Midbrain (tissue), 1 donor: ENCODE measurements around the gene ARHGAP27.
A peak's percentile ranks its signal among the peaks of the same experiment; 100 is the strongest.

Experiments used
- DNase-seq: peaks from one replicate; lab custom pipeline; 2025; lab: John Stamatoyannopoulos, UW

Gene ARHGAP27

DNA sequence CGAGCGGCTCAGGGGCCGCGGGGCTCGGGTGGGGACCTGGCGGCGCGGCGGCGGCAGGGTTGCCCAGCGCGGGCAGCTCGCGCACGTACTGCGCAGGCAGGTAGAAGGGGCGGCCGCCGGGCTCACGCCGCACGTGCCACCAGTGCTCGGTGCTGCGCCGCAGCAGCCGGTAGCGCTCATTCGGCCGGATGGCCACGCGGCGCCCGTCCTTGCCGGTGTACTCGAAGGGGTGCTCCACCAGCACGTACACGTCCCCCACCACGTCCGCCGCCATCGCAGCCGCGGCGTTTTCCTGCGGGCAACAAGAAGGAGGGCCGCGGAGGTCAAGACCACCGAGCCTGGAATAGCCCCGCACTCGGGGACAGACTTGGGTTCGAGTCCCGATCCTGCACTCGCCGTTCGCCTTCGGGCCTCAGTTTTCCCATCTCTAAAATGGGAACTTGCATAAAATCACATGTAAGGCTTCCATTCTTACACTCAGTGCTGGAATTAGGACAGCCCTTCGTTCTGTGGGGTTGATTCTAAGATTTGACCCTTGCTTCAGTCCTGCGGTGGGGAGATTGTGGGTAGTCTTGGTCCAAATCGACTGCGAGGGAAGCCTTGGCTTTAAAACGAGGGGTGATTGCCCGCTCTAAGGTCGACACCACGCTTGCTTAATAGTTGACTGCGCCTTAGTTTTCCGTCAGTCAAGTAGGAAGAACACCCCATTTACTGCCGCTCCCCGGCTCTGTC, 2.5 kb downstream of the ARHGAP27 start:
- DNase-seq = no peak

DNA sequence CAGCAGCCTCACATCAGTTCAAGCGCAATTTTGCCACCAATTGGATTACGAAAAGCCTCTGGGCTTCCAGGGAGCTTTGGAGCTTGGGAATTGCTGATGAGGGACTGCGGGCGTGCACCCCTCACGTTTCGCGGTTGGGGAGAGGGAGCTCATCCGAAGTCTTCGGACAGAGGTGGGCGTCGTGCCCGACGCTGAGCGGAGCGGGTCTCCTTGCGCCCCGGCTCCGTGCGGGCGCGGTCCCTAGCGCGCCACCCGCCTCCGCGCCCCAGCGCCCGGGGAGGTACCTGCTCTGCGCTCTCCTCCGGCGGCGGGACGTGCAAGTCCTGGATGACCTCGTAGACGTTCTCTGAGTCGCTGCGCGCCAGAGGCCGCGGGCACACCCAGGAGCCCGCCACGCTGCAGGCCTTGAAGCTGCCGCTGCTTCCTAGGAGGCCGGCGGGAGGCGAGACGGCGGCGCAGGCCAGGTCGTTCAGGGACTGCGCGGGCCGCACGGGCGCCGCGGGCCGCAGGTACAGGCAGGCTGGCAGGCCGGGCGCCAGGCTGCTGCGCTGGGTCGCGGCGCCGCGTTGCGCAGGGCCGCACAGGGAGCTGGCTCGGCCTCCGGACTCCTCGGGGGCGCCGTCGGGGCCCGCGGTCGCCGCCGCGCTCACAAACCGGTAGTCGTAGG, 3.2 kb downstream of the ARHGAP27 start:
- no peak for DNase-seq

GRCh38 chr17:45428931-45429338, 3.7 kb downstream of the ARHGAP27 start:
- peak; percentile 36 for DNase-seq

- DNase-seq = peak; percentile 64
Observed at GRCh38 chr17:45428050-45428617, 4.5 kb downstream of the ARHGAP27 start.

DNA sequence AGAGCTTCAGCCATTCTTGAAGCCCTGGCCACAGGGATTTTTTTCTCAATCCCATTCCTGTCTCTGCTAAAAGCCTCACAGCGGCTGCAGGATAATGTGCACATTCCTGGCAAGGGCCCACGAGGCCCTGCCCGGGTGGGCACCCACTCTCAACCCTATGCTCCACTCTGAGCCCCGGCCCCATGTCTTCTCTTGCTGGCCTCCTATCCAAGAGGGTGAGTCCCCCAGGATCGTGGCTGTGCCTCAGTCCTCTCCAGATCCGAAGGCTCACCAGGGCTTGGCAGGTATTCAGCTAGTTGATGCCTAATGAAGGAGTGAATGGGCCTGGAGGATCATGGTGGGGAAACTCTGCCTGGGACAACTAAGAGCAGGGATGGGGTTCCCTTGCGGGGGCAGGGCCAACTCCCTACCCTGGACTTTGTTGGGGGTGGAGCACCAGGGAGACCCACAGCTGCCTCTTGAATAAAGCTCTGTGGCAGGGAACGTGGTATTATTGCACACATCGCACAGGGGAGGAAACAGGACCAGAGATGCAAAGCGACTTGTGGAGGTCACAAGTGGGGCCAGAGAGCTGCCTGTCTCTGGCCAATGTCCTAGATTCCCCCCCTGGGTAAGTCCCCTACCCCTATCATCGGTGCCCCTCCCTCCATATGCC, 5.4 kb downstream of the ARHGAP27 start:
- DNase-seq = no peak

DNA sequence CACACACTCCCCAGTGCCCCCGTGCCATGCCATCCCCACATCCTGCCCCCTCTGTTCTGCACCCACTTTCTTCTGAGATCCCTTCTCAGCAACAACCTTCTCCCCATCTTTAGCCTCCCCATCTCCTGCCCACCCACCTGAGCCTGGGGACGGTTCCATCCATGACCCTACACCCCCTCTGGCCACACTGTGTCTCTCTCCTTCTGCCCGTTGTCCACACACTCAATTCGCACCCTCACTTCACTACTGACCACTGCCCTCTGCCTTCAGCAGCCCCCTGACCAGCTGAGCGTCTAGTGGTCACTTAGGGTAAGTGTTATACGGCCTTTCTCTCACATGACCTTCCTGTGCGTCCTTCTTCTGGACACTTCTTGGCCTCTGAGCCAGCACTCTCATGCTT, 6.1 kb downstream of the ARHGAP27 start:
- DNase-seq = no peak

DNA sequence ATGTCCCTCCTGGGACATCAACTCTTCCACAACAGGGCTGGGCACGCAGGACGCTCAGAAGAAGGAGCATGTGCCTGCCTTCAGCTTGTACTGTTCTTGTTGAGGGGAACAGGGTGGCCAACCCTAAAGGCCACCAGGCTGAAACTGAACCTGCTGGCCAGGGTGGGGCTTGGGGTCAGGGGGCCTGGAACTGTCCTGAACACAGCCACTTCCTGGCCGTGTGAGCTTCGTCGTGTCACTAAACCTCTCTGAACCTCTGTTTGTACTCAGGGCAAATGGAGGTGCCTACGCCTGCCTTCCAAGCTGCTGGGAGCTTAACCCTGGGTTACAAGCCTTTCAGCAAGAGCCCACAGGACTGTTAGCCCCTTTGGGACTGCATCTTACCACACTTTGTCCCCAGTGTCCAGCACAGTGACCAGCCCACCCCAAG, 6.7 kb downstream of the ARHGAP27 start:
- no peak for DNase-seq

DNA sequence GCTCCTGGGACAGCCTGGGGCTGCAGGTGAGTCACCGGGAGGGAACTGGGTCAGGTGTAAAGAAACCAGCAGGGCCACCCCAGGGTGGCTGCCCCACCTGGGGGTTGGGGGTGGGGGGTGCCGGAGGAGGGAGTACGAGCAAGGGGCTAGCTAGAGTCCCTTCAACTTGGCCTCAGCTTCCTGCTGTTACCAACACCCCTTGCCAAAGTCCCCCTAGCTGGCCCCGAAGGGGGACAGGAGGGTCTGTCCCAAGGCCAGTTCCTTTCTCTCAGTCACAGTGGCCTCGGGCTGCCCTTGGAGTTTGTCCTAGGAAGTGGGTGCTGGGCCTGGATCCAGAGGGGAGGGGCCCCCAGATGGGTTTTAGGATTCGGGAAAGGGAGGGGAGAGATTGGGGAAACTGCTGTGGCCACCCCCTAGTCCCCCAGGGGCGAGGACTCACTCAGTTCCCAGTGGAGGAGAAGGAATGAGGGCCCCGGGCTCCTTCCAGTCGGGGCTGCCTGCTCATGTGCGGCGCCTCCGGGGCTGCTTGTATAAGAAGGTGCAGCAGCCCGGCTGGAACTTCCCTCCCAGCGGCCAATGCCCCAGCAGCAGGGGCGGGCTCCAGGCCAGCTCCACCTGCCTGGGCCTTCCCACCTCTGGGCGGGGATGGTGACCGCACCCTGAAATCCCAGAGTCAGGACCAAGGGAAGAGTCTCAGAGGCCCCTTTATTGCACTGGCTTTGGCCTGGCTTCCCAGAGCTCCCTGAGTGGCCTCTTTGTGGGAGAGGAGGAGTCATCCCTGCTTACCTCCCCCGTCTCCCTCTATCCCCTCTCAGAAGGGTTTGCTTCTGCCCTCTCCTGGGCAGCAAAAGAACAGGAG, 7.3 kb downstream of the ARHGAP27 start:
- no peak for DNase-seq

DNA sequence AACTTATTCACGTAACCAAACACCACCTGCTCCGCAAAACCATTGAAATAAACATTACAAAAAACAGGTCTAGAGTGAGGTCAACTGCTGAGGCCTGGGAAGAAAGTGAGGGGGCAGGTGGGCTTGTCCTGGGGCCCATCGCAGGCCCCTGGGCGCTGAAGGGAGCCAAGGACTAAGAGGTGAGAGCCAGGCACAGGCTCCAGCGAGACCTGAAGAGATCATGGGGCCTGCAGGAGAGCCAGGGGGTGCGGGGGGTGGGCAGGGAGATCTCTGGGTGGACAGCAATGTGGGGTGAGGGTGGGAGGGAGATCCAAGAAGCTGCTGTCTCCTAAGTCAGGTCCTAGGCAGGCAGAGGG, 7.9 kb downstream of the ARHGAP27 start:
- no peak for DNase-seq

DNA sequence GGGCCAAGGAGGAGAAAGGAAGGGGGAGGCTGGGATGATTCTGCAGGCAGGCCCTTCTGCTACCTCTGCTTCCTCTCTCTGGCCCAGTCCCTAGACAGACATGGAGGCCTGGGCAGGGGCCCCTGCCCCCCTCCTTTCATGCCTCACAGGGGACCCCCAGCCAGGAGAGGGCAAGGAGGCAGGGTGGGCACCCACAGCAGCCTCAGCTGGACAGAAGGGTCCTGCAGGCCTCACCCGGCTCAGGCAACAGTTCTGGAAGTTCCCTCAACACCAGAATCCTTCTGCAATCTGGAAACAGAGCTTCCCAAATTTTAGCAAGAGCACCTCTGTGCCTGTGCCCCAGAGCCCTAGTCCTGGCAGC, 8.7 kb downstream of the ARHGAP27 start:
- no peak for DNase-seq

GRCh38 chr17:45423304-45423974, 9.2 kb downstream of the ARHGAP27 start:
- no peak for DNase-seq

GRCh38 chr17:45414990-45415881, 17.4 kb downstream of the ARHGAP27 start:
- DNase-seq = peak; percentile 15

DNA sequence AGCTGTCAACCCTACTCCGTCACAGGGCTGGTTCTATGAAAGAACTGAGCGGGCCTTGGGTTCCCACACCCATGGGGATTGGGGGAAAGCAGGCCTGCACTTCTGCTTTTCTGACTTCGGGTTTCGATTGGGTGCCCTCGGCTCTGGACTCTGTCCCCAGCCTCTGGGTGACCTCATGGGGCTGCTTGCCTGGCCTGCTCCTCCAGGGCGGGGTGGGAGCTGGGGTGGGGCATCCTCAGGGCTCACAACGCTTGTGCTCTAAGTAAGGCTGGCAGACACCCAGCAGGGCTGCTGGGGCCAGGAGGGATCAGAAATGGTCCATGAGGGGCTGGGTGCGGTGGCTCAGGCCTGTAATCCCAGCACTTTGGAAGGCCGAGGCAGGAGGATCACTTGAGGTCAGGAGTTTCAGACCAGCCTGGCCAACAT, 19.2 kb downstream of the ARHGAP27 start:
- peak; percentile 23 for DNase-seq

DNA sequence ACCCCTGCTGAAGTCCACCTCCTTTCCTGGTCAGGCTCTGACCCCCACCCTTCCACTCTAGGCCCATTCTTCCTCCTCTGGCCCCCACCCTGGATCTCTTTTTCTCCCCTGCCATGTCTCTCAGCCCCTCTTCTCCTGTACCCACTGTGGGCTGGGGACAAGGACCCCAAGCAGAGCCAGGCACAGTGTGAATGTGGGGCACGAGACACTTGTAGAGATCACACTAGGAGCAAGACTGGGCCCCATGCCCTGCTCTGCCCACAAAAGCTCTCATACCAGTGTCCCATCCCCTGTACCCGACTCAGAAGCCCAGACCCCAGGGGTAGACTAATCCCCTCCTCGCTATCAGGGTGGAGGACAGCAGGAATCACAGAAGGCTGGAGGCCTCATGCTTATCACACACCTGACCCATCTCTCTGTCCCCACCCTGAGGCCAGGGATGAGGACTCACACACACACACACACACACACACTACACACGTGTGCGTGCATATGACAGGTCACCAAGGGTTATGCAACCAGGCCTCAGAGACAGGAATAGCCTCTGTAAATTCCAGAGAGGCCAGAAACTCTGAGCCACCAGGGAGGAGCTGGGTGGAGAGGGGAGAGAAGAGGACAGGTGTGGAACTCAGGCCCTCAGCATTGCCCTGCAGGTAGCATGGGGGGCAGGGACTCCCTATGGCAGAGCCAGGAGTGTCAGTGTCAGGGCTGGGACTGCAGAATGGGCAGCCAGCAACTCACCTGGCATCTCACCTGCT, 21.1 kb downstream of the ARHGAP27 start:
- DNase-seq = no peak

GRCh38 chr17:45410144-45411091, 22.3 kb downstream of the ARHGAP27 start:
- no peak for DNase-seq

DNA sequence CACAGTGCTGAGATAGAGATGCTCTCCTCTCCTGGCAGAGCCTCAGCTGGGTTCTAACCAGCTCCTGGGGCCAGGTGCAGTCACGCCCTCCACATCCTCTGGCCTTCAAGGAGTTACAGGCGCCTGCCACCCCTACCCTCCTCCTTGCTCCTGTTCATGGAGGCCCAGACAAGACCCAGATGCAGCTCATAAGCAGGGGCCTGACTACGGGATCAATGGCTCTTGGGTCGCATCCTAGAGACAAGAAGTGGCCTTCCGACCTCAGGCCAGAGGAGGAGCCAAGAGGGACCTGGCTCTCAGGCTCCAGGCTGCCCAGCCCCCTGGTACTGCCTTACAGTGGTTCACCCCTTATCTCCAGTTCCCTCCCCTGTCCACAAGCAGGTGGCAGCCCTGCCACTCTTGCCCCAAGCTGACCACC, 23.0 kb downstream of the ARHGAP27 start:
- no peak for DNase-seq

DNA sequence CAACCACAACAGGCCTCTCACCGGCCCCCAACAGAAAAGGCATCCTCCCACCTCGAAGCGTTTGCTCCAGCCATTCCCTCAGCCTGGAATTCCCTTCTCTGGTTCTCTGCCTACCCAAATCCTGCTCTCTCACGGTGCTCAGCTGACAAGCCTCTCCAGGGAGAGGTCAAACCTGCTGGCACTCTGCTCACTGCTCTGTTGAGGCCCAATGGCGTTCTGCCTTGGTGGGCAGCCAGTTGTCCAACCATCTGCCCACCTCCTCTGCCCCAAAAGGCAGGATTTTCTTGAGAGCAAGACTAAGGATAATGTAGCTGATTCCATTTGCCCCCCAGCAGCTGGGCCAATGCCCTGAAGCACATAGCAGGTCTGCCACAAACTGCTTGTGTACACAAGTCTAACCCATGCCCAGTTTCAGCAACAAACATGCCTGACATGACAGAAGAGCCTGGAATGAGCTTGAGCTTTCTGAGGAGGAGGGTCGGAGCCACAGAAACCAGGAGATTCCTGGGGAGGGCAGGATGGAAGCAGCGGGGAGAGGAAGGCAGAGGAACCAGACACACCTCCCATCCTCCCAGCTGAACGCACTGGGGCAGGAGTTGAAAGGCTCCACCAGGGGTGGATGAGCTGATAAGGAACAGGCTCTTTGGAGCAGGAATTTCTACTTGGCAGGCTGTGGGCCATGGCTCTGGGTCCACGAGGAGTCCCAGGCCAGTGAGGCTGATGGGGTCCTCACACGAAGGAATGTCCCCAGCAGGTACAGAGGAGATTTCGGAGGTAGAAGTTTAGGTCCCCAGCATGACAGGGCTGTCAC, 23.9 kb downstream of the ARHGAP27 start:
- no peak for DNase-seq

GRCh38 chr17:45406107-45406506, 26.6 kb downstream of the ARHGAP27 start:
- no peak for DNase-seq
